HepG2 (cell line): ENCODE results near the gene MASP1.

Experiments
- CTCF ChIP-seq: sonication (generic); formaldehyde crosslinking; IDR thresholded peaks from 2 replicates; pipeline ENCODE4 v1.5.0; 2020; ENCODE audit warnings: mild to moderate bottlenecking, missing genetic modification reagents, moderate library complexity
- EEA1 ChIP-seq: sonication (generic); formaldehyde crosslinking; IDR thresholded peaks from 2 replicates; pipeline ENCODE4 v1.5.1; 2020; ENCODE audit warnings: mild to moderate bottlenecking, missing genetic modification reagents, borderline replicate concordance
- EZH2 ChIP-seq: conservative IDR thresholded peaks from 2 replicates; pipeline ENCODE4 v1.6.1; 2012; ENCODE audit warnings: mild to moderate bottlenecking, low read depth, low read length, moderate library complexity
- HDAC2 ChIP-seq: sonication (generic); formaldehyde crosslinking; IDR thresholded peaks from 2 replicates; pipeline ENCODE4 v1.4.0; 2020; ENCODE audit warnings: missing genetic modification reagents
- KLF16 ChIP-seq, 2 experiments: sonication (generic) in 1 of 2; formaldehyde crosslinking in 1 of 2; IDR thresholded peaks; 2 replicates each; pipeline versions ENCODE4 v1.6.1 to v1.8.0; 2016 to 2023; ENCODE audit warnings: missing genetic modification reagents in 2 of 2, missing compliant biosample characterization in 1 of 2
- MYC ChIP-seq: sonication (generic); formaldehyde crosslinking; IDR thresholded peaks from 2 replicates; pipeline ENCODE4 v1.9.0; 2021; ENCODE audit warnings: missing genetic modification reagents, borderline replicate concordance
- NFYB ChIP-seq: sonication (generic); formaldehyde crosslinking; IDR thresholded peaks from 2 replicates; pipeline ENCODE4 v1.4.0; 2020; ENCODE audit warnings: missing genetic modification reagents
- SIX1 ChIP-seq: sonication (generic); formaldehyde crosslinking; IDR thresholded peaks from 2 replicates; pipeline ENCODE4 v1.4.0; 2020; ENCODE audit warnings: missing genetic modification reagents, borderline replicate concordance
- STAT6 ChIP-seq: sonication (generic); formaldehyde crosslinking; IDR thresholded peaks from 2 replicates; pipeline ENCODE4 v1.4.0; 2020; ENCODE audit warnings: missing genetic modification reagents, mild to moderate bottlenecking, borderline replicate concordance
- TF ChIP-seq, protein P1 (sequence below): IDR thresholded peaks from 2 replicates; pipeline ENCODE4 v1.6.1; 2016; ENCODE audit warnings: missing compliant biosample characterization, missing genetic modification reagents, borderline replicate concordance

DNA sequence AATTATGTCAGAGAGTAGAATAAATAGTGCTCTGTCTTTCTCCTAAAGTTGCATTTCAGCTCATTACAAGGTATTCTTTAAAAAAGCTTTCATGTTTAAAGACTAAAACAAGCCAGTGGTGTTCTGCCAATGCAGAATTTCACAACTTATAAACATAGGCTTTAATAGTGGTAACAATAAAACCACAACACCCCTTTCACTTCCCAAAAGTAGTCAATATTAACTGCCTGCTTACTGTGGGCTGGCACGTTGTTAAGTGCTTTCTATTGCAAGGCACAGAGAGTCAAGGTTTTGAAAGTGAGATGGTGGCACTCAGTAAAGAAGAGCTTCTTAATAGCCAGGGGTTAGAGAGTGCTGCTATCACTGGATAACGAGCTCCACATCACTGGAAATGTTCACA is 102.6 kb downstream of the MASP1 start:
- TF ChIP-seq CTCF: no peak
- TF ChIP-seq, protein P1, sequence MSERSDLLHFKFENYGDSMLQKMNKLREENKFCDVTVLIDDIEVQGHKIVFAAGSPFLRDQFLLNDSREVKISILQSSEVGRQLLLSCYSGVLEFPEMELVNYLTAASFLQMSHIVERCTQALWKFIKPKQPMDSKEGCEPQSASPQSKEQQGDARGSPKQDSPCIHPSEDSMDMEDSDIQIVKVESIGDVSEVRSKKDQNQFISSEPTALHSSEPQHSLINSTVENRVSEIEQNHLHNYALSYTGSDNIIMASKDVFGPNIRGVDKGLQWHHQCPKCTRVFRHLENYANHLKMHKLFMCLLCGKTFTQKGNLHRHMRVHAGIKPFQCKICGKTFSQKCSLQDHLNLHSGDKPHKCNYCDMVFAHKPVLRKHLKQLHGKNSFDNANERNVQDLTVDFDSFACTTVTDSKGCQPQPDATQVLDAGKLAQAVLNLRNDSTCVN (CRISPR knock-in tag): no peak
- no peak for TF ChIP-seq MYC (CRISPR knock-in tag)
- TF ChIP-seq HDAC2 (CRISPR knock-in tag): no peak
- TF ChIP-seq STAT6 (CRISPR knock-in tag): no peak
- no peak for TF ChIP-seq SIX1 (CRISPR knock-in tag)
- no peak for TF ChIP-seq NFYB (CRISPR knock-in tag)
- no peak for TF ChIP-seq EEA1 (CRISPR knock-in tag)
- no peak for TF ChIP-seq EZH2
- TF ChIP-seq KLF16 (CRISPR knock-in tag; IDR thresholded peaks at IDR 0.05): no peak
